Astrocyte (in vitro differentiated cells and primary cell): ENCODE measurements around the gene FAM240B. TPM values are rescaled to one million over a fixed set of nuclear protein-coding genes. Genes with fewer than 3 reads are reported as not detected.

Source experiments
- DNase-seq: peaks from one replicate; pipeline ENCODE4 v3.0.0-alpha.2; 2010; ENCODE audit warnings: low read depth
- FAIRE-seq: peaks from 2 replicates; lab custom pipeline; 2011; peaks lifted over from hg19 to GRCh38; lab: Jason Lieb, UNC
- H2AFZ ChIP-seq: 2 replicates; pipeline ENCODE4 v1.6.0; 2012; ENCODE audit warnings: low read depth, low read length, inconsistent platforms
- H3K27ac ChIP-seq: 2 replicates; pipeline ENCODE4 v1.5.1; 2011; ENCODE audit warnings: low read depth, low read length, inconsistent platforms
- H3K27me3 ChIP-seq: 2 replicates; pipeline ENCODE4 v1.6.0; 2011; ENCODE audit warnings: low read length, inconsistent platforms; ENCODE audit not compliant: insufficient read depth
- H3K36me3 ChIP-seq: 2 replicates; pipeline ENCODE4 v1.5.1; 2011; ENCODE audit warnings: low read length, inconsistent platforms; ENCODE audit not compliant: insufficient read depth
- H3K4me1 ChIP-seq: 2 replicates; pipeline ENCODE4 v1.5.1; 2011; ENCODE audit warnings: low read length, inconsistent platforms; ENCODE audit not compliant: insufficient read depth
- H3K4me2 ChIP-seq: 2 replicates; pipeline ENCODE4 v1.6.0; 2012; ENCODE audit warnings: low read length, inconsistent platforms
- H3K4me3 ChIP-seq: 2 replicates; pipeline ENCODE4 v1.5.1; 2011; ENCODE audit warnings: low read depth, mild to moderate bottlenecking, low read length, inconsistent platforms; ENCODE audit not compliant: insufficient read depth
- H3K79me2 ChIP-seq: 2 replicates; pipeline ENCODE4 v1.6.0; 2012; ENCODE audit warnings: mild to moderate bottlenecking, low read length, inconsistent platforms; ENCODE audit not compliant: insufficient read depth
- H3K9ac ChIP-seq: 2 replicates; pipeline ENCODE4 v1.6.0; 2012; ENCODE audit warnings: mild to moderate bottlenecking, low read length, inconsistent platforms
- H3K9me3 ChIP-seq: 2 replicates; pipeline ENCODE4 v1.5.1; 2012; ENCODE audit warnings: low read depth, mild to moderate bottlenecking, low read length, inconsistent platforms; ENCODE audit not compliant: insufficient read depth
- H4K20me1 ChIP-seq: 2 replicates; pipeline ENCODE4 v1.6.0; 2012; ENCODE audit warnings: low read length, inconsistent platforms; ENCODE audit not compliant: insufficient read depth
- H3K27ac Mint-ChIP-seq: one replicate; pipeline ENCODE4 v1.8.0; 2021; ENCODE audit warnings: mild to moderate bottlenecking, mixed read lengths; ENCODE audit not compliant: unreplicated experiment
- H3K27me3 Mint-ChIP-seq: one replicate; pipeline ENCODE4 v1.8.0; 2021; ENCODE audit warnings: low read depth, mixed read lengths; ENCODE audit not compliant: unreplicated experiment
- H3K36me3 Mint-ChIP-seq: one replicate; pipeline ENCODE4 v1.8.0; 2021; ENCODE audit warnings: low read depth, mixed read lengths; ENCODE audit not compliant: unreplicated experiment
- H3K4me1 Mint-ChIP-seq: one replicate; pipeline ENCODE4 v1.8.0; 2021; ENCODE audit warnings: low read depth, mixed read lengths; ENCODE audit not compliant: unreplicated experiment
- H3K4me3 Mint-ChIP-seq: one replicate; pipeline ENCODE4 v1.8.0; 2021; ENCODE audit warnings: mild to moderate bottlenecking, moderate library complexity, mixed read lengths; ENCODE audit not compliant: unreplicated experiment
- H3K9me3 Mint-ChIP-seq: one replicate; pipeline ENCODE4 v1.8.0; 2021; ENCODE audit warnings: mild to moderate bottlenecking, mixed read lengths; ENCODE audit not compliant: unreplicated experiment
- CTCF ChIP-seq: IDR thresholded peaks from 2 replicates; pipeline ENCODE4 v1.5.1; 2011; ENCODE audit warnings: low read depth, mild to moderate bottlenecking, inconsistent platforms, low read length, moderate library complexity; ENCODE audit not compliant: insufficient read depth
- EZH2 ChIP-seq: IDR thresholded peaks from 2 replicates; pipeline ENCODE4 v1.6.1; 2012; ENCODE audit warnings: mild to moderate bottlenecking, low read length, inconsistent platforms; ENCODE audit not compliant: insufficient read depth
- total RNA-seq: library from RNA; stranded (reverse); gene quantifications from 2 replicates; pipeline ENCODE4 v1.2.1, GENCODE V29; 2021

The FAM240B gene
- total RNA-seq, 1 donor from 2014 or later, result not detected

- Histone ChIP-seq H3K4me3 (no peak overlapping the region), H3K4me1 (no peaks in the 10 kb centered on the region), H3K9ac (no peak overlapping the region), H3K79me2 (no peaks in the 10 kb centered on the region), H3K27me3 (no peaks in the 10 kb centered on the region), H3K36me3 (no peaks in the 10 kb centered on the region), H3K4me2 (no peak overlapping the region), H3K9me3 (no peaks in the 10 kb centered on the region), H3K27ac (no peak overlapping the region), H2AFZ (no peak overlapping the region), H4K20me1 (no peaks in the 10 kb centered on the region)
- Mint-ChIP-seq H3K27me3 (peaks cover 10% of the 10 kb centered on the region), H3K9me3 (peaks cover 4% of the 10 kb centered on the region), H3K36me3 (no peaks in the 10 kb centered on the region), H3K4me3 (no peak overlapping the region), H3K4me1 (no peaks in the 10 kb centered on the region), H3K27ac (no peak overlapping the region)
- FAIRE-seq (no peak), DNase-seq (no peak)
- TF ChIP-seq CTCF, result no peak
- no peak for TF ChIP-seq EZH2
Observed at GRCh38 chr9:38650564-38650963, 69.4 kb downstream of the FAM240B start.

GRCh38 chr9:38649731-38650363 is 70.1 kb downstream of the FAM240B start:
- no peaks in the 10 kb centered on the region for H3K79me2 ChIP-seq
- no peaks in the 10 kb centered on the region for H3K4me1 ChIP-seq
- H3K4me2 ChIP-seq, result no peak overlapping the region
- H3K27ac ChIP-seq, result no peak overlapping the region
- H3K36me3 ChIP-seq, result no peaks in the 10 kb centered on the region
- H3K4me3 ChIP-seq, result no peak overlapping the region
- no peak for DNase-seq
- no peak overlapping the region for H3K9ac ChIP-seq
- no peak for FAIRE-seq
- no peak overlapping the region for H2AFZ ChIP-seq
- TF ChIP-seq CTCF (no peak), EZH2 (no peak)
- no peaks in the 10 kb centered on the region for H3K36me3 Mint-ChIP-seq
- no peaks in the 10 kb centered on the region for H4K20me1 ChIP-seq
- H3K9me3 Mint-ChIP-seq, result peaks cover 4% of the 10 kb centered on the region
- no peaks in the 10 kb centered on the region for H3K9me3 ChIP-seq
- no peak overlapping the region for H3K27ac Mint-ChIP-seq
- no peaks in the 10 kb centered on the region for H3K4me1 Mint-ChIP-seq
- H3K27me3 Mint-ChIP-seq, result peaks cover 7% of the 10 kb centered on the region
- H3K4me3 Mint-ChIP-seq, result no peak overlapping the region
- no peaks in the 10 kb centered on the region for H3K27me3 ChIP-seq

- H3K4me1 Mint-ChIP-seq, result peaks cover 2% of the 10 kb centered on the region
- FAIRE-seq, result no peak
Observed at GRCh38 chr9:38644601-38645000, 75.3 kb downstream of the FAM240B start.

More at GRCh38 chr9:38644601-38645000, 75.3 kb downstream of the FAM240B start:
- H3K79me2 ChIP-seq, result no peaks in the 10 kb centered on the region
- H3K36me3 ChIP-seq, result no peaks in the 10 kb centered on the region
- H4K20me1 ChIP-seq, result no peaks in the 10 kb centered on the region
- DNase-seq, result no peak
- Mint-ChIP-seq H3K36me3 (no peaks in the 10 kb centered on the region), H3K27ac (no peak overlapping the region), H3K27me3 (peaks cover 5% of the 10 kb centered on the region), H3K4me3 (no peak overlapping the region), H3K9me3 (peaks cover 4% of the 10 kb centered on the region)
- no peak overlapping the region for H3K27ac ChIP-seq
- no peaks in the 10 kb centered on the region for H3K4me1 ChIP-seq
- H3K4me2 ChIP-seq, result no peak overlapping the region
- H2AFZ ChIP-seq, result no peak overlapping the region
- TF ChIP-seq CTCF (no peak), EZH2 (no peak)
- no peak overlapping the region for H3K4me3 ChIP-seq
- H3K9ac ChIP-seq, result no peak overlapping the region
- H3K27me3 ChIP-seq, result no peaks in the 10 kb centered on the region
- H3K9me3 ChIP-seq, result no peaks in the 10 kb centered on the region
